ENCODE measurements around the gene KIAA1755. TPM values are rescaled to one million over a fixed set of nuclear protein-coding genes. Genes with fewer than 3 reads are reported as not detected.

The KIAA1755 gene
- total RNA-seq, 1 experiment from 2014 or later: 0.44 TPM

DNA sequence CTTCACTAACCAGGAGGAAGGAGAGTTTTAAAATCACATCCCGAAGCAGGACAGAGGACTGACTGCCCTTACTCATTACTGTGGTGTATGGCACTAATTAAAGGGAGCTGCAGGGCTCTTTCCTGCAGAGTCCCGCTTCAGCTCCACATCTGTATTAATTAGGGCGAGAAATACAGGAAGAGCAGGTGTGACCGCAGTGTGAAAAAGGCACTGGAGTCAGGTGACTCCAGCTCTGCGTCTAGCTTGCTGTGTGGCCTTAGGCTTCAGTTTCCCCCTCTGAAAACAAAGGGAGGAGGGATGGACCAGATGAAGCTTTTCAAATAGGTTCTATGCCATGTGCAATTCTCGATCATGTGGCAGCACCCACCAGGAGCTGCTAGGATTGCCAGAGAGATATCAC lies 34.0 kb downstream of the KIAA1755 start:
- intact Hi-C loops (cut with micrococcal nuclease): no loop called here
- H3K9me3 ChIP-seq (ENCODE audit: low read length): no peaks in the 10 kb centered on the region
- no peaks in the 10 kb centered on the region for H4K20me1 ChIP-seq (ENCODE audit: low read length)
- H3K79me2 ChIP-seq (ENCODE audit: low read length): no peaks in the 10 kb centered on the region
- no peak overlapping the region for H3K4me3 ChIP-seq (ENCODE audit: low read length)
- POLR2A ChIA-PET (ENCODE audit: unreplicated experiment): no interaction called here
- H3F3A ChIP-seq (ENCODE audit: low read length, unreplicated experiment): no peaks in the 10 kb centered on the region
- no peak overlapping the region for H3K27ac ChIP-seq (ENCODE audit: low read length)
- H3K27me3 ChIP-seq (ENCODE audit: low read length): no peaks in the 10 kb centered on the region
- no peak for ATAC-seq
- no peak for TF ChIP-seq CTCF (conservative IDR thresholded peaks at IDR 0.05; ENCODE audit: low read depth, low read length)
- TF ChIP-seq EZH2phosphoT487 (IDR thresholded peaks at IDR 0.05; ENCODE audit: borderline replicate concordance, low read length): no peak
- no peak for TF ChIP-seq EZH2 (IDR thresholded peaks at IDR 0.05; ENCODE audit: low read length, unreplicated experiment)
- no peak overlapping the region for H3K4me2 ChIP-seq (ENCODE audit: low read length)
- no TSS peak for BruUV-seq (replicated peaks)
- H3K36me3 ChIP-seq (ENCODE audit: low read depth, low read length): no peaks in the 10 kb centered on the region
- no peaks in the 10 kb centered on the region for H3K9me2 ChIP-seq (replicated peaks; ENCODE audit: low read length)
- CTCF ChIA-PET: interaction anchor here (0.6 kb wide), 1 partner anchor 36 kb away, joined by 3 read pairs; no protein-coding TSS in a partner anchor
- no peak overlapping the region for H3K9ac ChIP-seq (ENCODE audit: low read length)
- no peak for DNase-seq
- H2AFZ ChIP-seq (ENCODE audit: low read length): no peak overlapping the region
- H3K4me1 ChIP-seq (ENCODE audit: insufficient read depth, low read length): no peaks in the 10 kb centered on the region

- intact Hi-C loops (cut with micrococcal nuclease): no loop called here
- DNase-seq (no peak), ATAC-seq (no peak)
- no peaks in the 10 kb centered on the region for H3K36me3 ChIP-seq (ENCODE audit: low read depth, low read length)
- H3K4me2 ChIP-seq (ENCODE audit: low read length): no peak overlapping the region
- H4K20me1 ChIP-seq (ENCODE audit: low read length): no peaks in the 10 kb centered on the region
- no peak overlapping the region for H3K4me3 ChIP-seq (ENCODE audit: low read length)
- no peaks in the 10 kb centered on the region for H3K79me2 ChIP-seq (ENCODE audit: low read length)
- TF ChIP-seq CTCF (conservative IDR thresholded peaks at IDR 0.05; ENCODE audit: low read depth, low read length) (no peak), EZH2 (IDR thresholded peaks at IDR 0.05; ENCODE audit: low read length, unreplicated experiment) (no peak), EZH2phosphoT487 (IDR thresholded peaks at IDR 0.05; ENCODE audit: borderline replicate concordance, low read length) (no peak)
- ChIA-PET POLR2A (ENCODE audit: unreplicated experiment) (no interaction called here), CTCF (no interaction called here)
- no peak overlapping the region for H3K27ac ChIP-seq (ENCODE audit: low read length)
- no peaks in the 10 kb centered on the region for H3K27me3 ChIP-seq (ENCODE audit: low read length)
- H3K4me1 ChIP-seq (ENCODE audit: insufficient read depth, low read length): peaks cover 5% of the 10 kb centered on the region; the same call in 1 of the 2 replicates
- no peaks in the 10 kb centered on the region for H3F3A ChIP-seq (ENCODE audit: low read length, unreplicated experiment)
- H2AFZ ChIP-seq (ENCODE audit: low read length): no peak overlapping the region
- no peaks in the 10 kb centered on the region for H3K9me2 ChIP-seq (replicated peaks; ENCODE audit: low read length)
- H3K9me3 ChIP-seq (ENCODE audit: low read length): no peaks in the 10 kb centered on the region
- no TSS peak for BruUV-seq (replicated peaks)
- no peak overlapping the region for H3K9ac ChIP-seq (ENCODE audit: low read length)
Observed at GRCh38 chr20:38225900-38226263, 34.7 kb downstream of the KIAA1755 start.

DNA sequence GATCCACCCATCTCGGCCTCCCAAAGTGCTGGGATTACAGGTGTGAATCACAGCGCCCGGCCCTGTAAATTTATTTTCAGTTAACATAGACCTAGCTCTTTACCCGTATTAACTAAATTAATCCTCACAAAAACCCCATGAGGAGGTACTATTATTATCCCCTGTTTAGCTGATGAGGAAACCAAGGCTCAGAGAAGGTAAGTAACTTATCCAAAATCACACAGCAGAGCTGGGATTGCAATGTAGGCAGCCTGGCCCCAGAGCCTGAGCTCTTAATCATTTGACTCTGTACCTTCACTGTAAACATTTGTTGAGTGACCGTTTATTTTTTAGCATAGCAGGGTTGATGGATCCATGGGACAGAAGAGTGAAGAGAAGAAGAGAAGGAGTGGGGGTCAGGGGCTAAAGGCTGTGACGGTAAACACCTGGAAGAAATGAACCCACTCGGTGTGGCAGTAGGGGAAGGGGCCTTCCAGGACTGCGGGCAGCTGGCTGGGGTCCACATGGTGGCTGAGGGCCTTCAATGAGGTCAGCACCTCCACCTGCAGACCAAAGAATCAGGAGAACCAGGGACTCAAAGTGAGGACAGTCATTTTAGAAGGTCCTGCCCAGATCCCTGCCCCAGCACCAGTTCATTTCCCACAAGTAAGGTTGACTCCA lies 35.2 kb downstream of the KIAA1755 start:
- Histone ChIP-seq H3K36me3 (ENCODE audit: low read depth, low read length) (no peaks in the 10 kb centered on the region), H3K4me1 (ENCODE audit: insufficient read depth, low read length) (peaks cover 10% of the 10 kb centered on the region; the same call in 1 of the 2 replicates), H3K9me3 (ENCODE audit: low read length) (no peaks in the 10 kb centered on the region), H3K4me2 (ENCODE audit: low read length) (no peak overlapping the region), H3K9ac (ENCODE audit: low read length) (no peak overlapping the region), H3F3A (ENCODE audit: low read length, unreplicated experiment) (no peaks in the 10 kb centered on the region), H2AFZ (ENCODE audit: low read length) (no peak overlapping the region), H3K4me3 (ENCODE audit: low read length) (no peak overlapping the region), H3K79me2 (ENCODE audit: low read length) (no peaks in the 10 kb centered on the region), H3K9me2 (replicated peaks; ENCODE audit: low read length) (no peaks in the 10 kb centered on the region), H3K27ac (ENCODE audit: low read length) (no peak overlapping the region), H3K27me3 (ENCODE audit: low read length) (no peaks in the 10 kb centered on the region), H4K20me1 (ENCODE audit: low read length) (no peaks in the 10 kb centered on the region)
- intact Hi-C loops (cut with micrococcal nuclease): no loop called here
- DNase-seq: no peak
- ChIA-PET POLR2A (ENCODE audit: unreplicated experiment) (no interaction called here), CTCF (interaction anchor here (0.6 kb wide), 2 partner anchors 9 to 97 kb away, joined by 3 to 4 read pairs; no protein-coding TSS in a partner anchor)
- BruUV-seq (replicated peaks): no TSS peak
- ATAC-seq: no peak
- TF ChIP-seq EZH2phosphoT487 (IDR thresholded peaks at IDR 0.05; ENCODE audit: borderline replicate concordance, low read length) (no peak), CTCF (conservative IDR thresholded peaks at IDR 0.05; ENCODE audit: low read depth, low read length) (no peak)

Data from PC-3 (cell line).